B cell (primary cell): Measurements from ENCODE around the gene AUTS2. TPM values are rescaled to one million over a fixed set of nuclear protein-coding genes. Genes with fewer than 3 reads are reported as not detected.

ENCODE experiments used
- ATAC-seq: fragments of 200-7000 bp; cut with Tn5 transposase; one replicate; pipeline ENCODE4 v1.10.0; 2021; ENCODE audit warnings: low read depth, mild to moderate bottlenecking, moderate number of reproducible peaks, moderate library complexity
- CTCF ChIA-PET: fragments of 350-600 bp; sonication (Branson Sonifier 250); formaldehyde crosslinking; loops from one replicate; lab custom pipeline; 2021; ENCODE audit warnings: antibody characterized with exemption, inconsistent platforms; lab: Charles Lee
- POLR2A ChIA-PET: fragments of 350-600 bp; sonication (Branson Sonifier 250); formaldehyde crosslinking; loops from one replicate; lab custom pipeline; 2021; ENCODE audit warnings: antibody characterized with exemption; lab: Charles Lee
- DNase-seq: peaks from one replicate; pipeline ENCODE4 v3.0.0; 2013
- H2AFZ ChIP-seq: 2 replicates; pipeline ENCODE4 v1.6.1; 2012; ENCODE audit warnings: mild to moderate bottlenecking, low read depth, low read length; ENCODE audit not compliant: insufficient read depth, poor library complexity, severe bottlenecking
- H3K27ac ChIP-seq, 2 donors: 1 replicate in 1 of 2; 2 replicates in 1 of 2; pipeline ENCODE4 v1.5.1; 2012 to 2013; ENCODE audit warnings: low read length in 2 of 2, mild to moderate bottlenecking in 2 of 2, moderate library complexity in 1 of 2
- H3K27me3 ChIP-seq, 4 experiments: fragments of 200-600 bp in 1 of 4; sonication (generic) in 1 of 4; replicated peaks in 1 of 4; 1 replicate in 2 of 4; 2 replicates in 2 of 4; pipeline versions ENCODE4 v1.6.1 to v1.7.0; 2013 to 2016; ENCODE audit warnings: low read length in 3 of 4, mild to moderate bottlenecking in 2 of 4, mixed read lengths in 1 of 4, moderate library complexity in 1 of 4; ENCODE audit not compliant: insufficient read depth in 4 of 4, control insufficient read depth in 3 of 4; ENCODE audit errors: control extremely low read depth in 1 of 4
- H3K36me3 ChIP-seq, 2 experiments: replicated peaks in 1 of 2; 1 replicate in 1 of 2; 2 replicates in 1 of 2; pipeline versions ENCODE4 v1.6.1 to v1.7.1; 2013; ENCODE audit warnings: low read length in 1 of 2; ENCODE audit not compliant: insufficient read depth in 2 of 2, control insufficient read depth in 1 of 2; ENCODE audit errors: control extremely low read depth in 1 of 2, extremely low read depth in 1 of 2
- H3K4me1 ChIP-seq, 2 donors: fragments of 200-600 bp in 1 of 2; sonication (generic) in 1 of 2; 1 replicate in 1 of 2; 2 replicates in 1 of 2; pipeline versions ENCODE4 v1.5.1 to v1.6.1; 2013 to 2017; ENCODE audit warnings: low read length in 2 of 2; ENCODE audit not compliant: control insufficient read depth in 2 of 2, insufficient read depth in 2 of 2
- H3K4me2 ChIP-seq: replicated peaks from 2 replicates; pipeline ENCODE3; 2012; ENCODE audit warnings: mild to moderate bottlenecking, low read depth, low read length; ENCODE audit not compliant: poor library complexity, severe bottlenecking
- H3K4me3 ChIP-seq, 5 experiments: fragments of 200-600 bp in 1 of 5; sonication (generic) in 1 of 5; 1 replicate in 3 of 5; 2 replicates in 2 of 5; pipeline versions ENCODE4 v1.5.1 to v1.7.0; 2011 to 2016; ENCODE audit warnings: low read length in 4 of 5, mild to moderate bottlenecking in 4 of 5, low read depth in 2 of 5, control low read depth in 1 of 5, moderate library complexity in 1 of 5; ENCODE audit not compliant: insufficient read depth in 1 of 5; ENCODE audit errors: control extremely low read depth in 1 of 5, extremely low read depth in 1 of 5
- H3K79me2 ChIP-seq: fragments of 200-600 bp; sonication (generic); one replicate; pipeline ENCODE4 v1.6.0; 2016; ENCODE audit warnings: low read length; ENCODE audit not compliant: control insufficient read depth, insufficient read depth
- H3K9ac ChIP-seq: fragments of 200-600 bp; sonication (generic); 2 replicates; pipeline ENCODE4 v1.6.1; 2017; ENCODE audit warnings: mild to moderate bottlenecking, low read length, moderate library complexity
- H3K9me3 ChIP-seq, 3 donors: one replicate each; pipeline versions ENCODE4 v1.6.1 to v1.7.1; 2013; ENCODE audit warnings: low read length in 2 of 3; ENCODE audit not compliant: control insufficient read depth in 2 of 3, insufficient read depth in 1 of 3; ENCODE audit errors: control extremely low read depth in 1 of 3
- H4K20me1 ChIP-seq: 2 replicates; pipeline ENCODE4 v1.6.0; 2012; ENCODE audit warnings: mild to moderate bottlenecking, low read length; ENCODE audit not compliant: insufficient read depth, control insufficient read depth, poor library complexity, severe bottlenecking
- H3K27ac Mint-ChIP-seq: one replicate; pipeline ENCODE4 v1.8.0; 2021; ENCODE audit warnings: mixed read lengths
- H3K27me3 Mint-ChIP-seq: one replicate; pipeline ENCODE4 v1.8.0; 2021; ENCODE audit warnings: mixed read lengths
- H3K4me1 Mint-ChIP-seq: one replicate; pipeline ENCODE4 v1.8.0; 2021; ENCODE audit warnings: mixed read lengths
- H3K4me3 Mint-ChIP-seq: one replicate; pipeline ENCODE4 v1.8.0; 2021; ENCODE audit warnings: mixed read lengths
- H3K9me3 Mint-ChIP-seq: one replicate; pipeline ENCODE4 v1.8.0; 2022; ENCODE audit warnings: mixed read lengths; ENCODE audit not compliant: insufficient read depth
- EZH2 ChIP-seq: IDR thresholded peaks from 2 replicates; pipeline ENCODE4 v1.6.1; 2012; ENCODE audit warnings: borderline replicate concordance, low read depth, mild to moderate bottlenecking, moderate library complexity, low read length; ENCODE audit not compliant: insufficient read depth, poor library complexity, severe bottlenecking
- WGBS: methylation state at CpG from one replicate; pipeline ENCODE4 v1.1.5; 2013; ENCODE audit warnings: missing lambda C conversion rate; ENCODE audit not compliant: insufficient coverage; 5-methylcytosine and 5-hydroxymethylcytosine counted together
- intact Hi-C: fragments of 100-400 bp; cut with micrococcal nuclease; formaldehyde crosslinking; loops from one replicate; pipeline ENCODE4 v1.10.0; 2022
- polyA plus RNA-seq: library from polyadenylated mRNA; depleted of rRNA; stranded (reverse); fragments of >200 nt; gene quantifications from 2 replicates; pipeline ENCODE4 v1.2.3, GENCODE V29; 2012
- total RNA-seq, 2 donors: library from RNA; stranded (reverse); fragments of 120-200 nt in 1 of 2; gene quantifications; 1 replicate in 1 of 2; 2 replicates in 1 of 2; pipeline versions ENCODE4 v1.2.3 to v1.2.4, GENCODE V29; 2013 to 2022
- TF ChIP-seq, protein P1 (sequence below): fragments of 200-600 bp; IDR thresholded peaks from one replicate; pipeline ENCODE4 v1.8.0; 2022; ENCODE audit warnings: antibody characterized with exemption, mild to moderate bottlenecking

The AUTS2 gene
- total and polyA plus RNA-seq, 2 donors (not counting 1 experiment from before 2014, with no cell fraction given): 22.3 to 35.0 TPM

DNA sequence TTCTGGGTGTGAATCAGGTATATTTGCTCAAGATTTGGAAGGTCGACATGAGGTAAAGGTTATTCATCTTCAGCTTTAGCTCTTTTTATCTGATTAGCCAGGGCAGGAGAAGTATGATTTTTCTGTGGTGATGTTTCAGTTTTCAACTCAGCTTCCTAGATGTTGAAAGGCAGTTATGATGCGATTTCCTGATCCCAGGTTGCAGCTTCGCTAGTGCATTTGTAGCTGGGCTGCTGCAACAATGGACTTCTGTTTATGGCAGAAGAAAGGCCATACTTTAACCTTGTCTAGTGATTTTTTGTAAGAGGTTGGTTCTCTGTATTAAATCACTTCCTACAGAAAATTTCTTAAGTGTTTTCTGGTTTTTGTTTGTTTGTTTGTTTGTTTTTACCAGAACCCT lies 619.3 kb downstream of the AUTS2 start:
- Histone ChIP-seq H3K9me3 (no peaks in the 10 kb centered on the region), H3K9ac (no peak overlapping the region), H4K20me1 (no peaks in the 10 kb centered on the region), H3K4me1 (no peaks in the 10 kb centered on the region), H3K4me3 (no peak overlapping the region), H3K27ac (no peak overlapping the region), H3K79me2 (no peaks in the 10 kb centered on the region), H2AFZ (no peak overlapping the region), H3K4me2 (no peak overlapping the region), H3K27me3 (no peaks in the 10 kb centered on the region), H3K36me3 (no peaks in the 10 kb centered on the region)
- H3K27me3 Mint-ChIP-seq: no peaks in the 10 kb centered on the region
- no peak overlapping the region for H3K27ac Mint-ChIP-seq
- ChIA-PET POLR2A (no interaction called here), CTCF (no interaction called here)
- no peak for ATAC-seq
- no peaks in the 10 kb centered on the region for H3K9me3 Mint-ChIP-seq
- no peak for DNase-seq
- no peaks in the 10 kb centered on the region for H3K4me1 Mint-ChIP-seq
- no peak for TF ChIP-seq EZH2
- TF ChIP-seq, protein P1, sequence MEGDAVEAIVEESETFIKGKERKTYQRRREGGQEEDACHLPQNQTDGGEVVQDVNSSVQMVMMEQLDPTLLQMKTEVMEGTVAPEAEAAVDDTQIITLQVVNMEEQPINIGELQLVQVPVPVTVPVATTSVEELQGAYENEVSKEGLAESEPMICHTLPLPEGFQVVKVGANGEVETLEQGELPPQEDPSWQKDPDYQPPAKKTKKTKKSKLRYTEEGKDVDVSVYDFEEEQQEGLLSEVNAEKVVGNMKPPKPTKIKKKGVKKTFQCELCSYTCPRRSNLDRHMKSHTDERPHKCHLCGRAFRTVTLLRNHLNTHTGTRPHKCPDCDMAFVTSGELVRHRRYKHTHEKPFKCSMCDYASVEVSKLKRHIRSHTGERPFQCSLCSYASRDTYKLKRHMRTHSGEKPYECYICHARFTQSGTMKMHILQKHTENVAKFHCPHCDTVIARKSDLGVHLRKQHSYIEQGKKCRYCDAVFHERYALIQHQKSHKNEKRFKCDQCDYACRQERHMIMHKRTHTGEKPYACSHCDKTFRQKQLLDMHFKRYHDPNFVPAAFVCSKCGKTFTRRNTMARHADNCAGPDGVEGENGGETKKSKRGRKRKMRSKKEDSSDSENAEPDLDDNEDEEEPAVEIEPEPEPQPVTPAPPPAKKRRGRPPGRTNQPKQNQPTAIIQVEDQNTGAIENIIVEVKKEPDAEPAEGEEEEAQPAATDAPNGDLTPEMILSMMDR: no peak
- intact Hi-C loops: no loop called here
- H3K4me3 Mint-ChIP-seq: no peak overlapping the region
- 70% methylated on average over 2 of the region's 3 CpGs for WGBS

DNA sequence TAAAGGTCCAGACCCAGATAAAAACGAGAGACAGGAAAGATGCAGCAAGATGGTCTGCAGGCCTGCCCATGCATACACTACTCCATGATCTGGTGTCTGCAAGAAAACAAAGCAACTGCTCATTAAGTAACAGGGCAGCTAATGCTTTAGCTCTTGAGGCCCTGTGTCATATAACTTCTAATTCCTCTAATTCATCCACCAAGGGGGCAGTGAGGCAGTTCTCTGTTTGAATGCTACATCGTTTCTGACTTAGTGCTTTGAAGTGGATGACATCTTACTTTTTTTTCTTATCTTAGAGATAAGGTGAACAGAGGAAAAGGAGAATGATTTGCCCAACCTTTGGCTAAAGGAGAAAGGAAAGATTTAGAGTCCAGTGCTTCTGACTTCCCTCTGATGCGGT lies 619.7 kb downstream of the AUTS2 start:
- no peaks in the 10 kb centered on the region for H3K36me3 ChIP-seq
- WGBS: 88% methylated on average over 1 of the region's 3 CpGs
- H3K4me3 ChIP-seq: no peak overlapping the region
- no peaks in the 10 kb centered on the region for H3K4me1 ChIP-seq
- ChIA-PET POLR2A (no interaction called here), CTCF (no interaction called here)
- no peaks in the 10 kb centered on the region for H3K9me3 ChIP-seq
- H2AFZ ChIP-seq: no peak overlapping the region
- no peaks in the 10 kb centered on the region for H3K79me2 ChIP-seq
- intact Hi-C loops: no loop called here
- DNase-seq (no peak), ATAC-seq (no peak)
- TF ChIP-seq EZH2: no peak
- TF ChIP-seq, protein P1: no peak
- Mint-ChIP-seq H3K27me3 (no peaks in the 10 kb centered on the region), H3K9me3 (no peaks in the 10 kb centered on the region), H3K4me1 (no peaks in the 10 kb centered on the region), H3K4me3 (no peak overlapping the region), H3K27ac (no peak overlapping the region)
- no peaks in the 10 kb centered on the region for H3K27me3 ChIP-seq
- H3K9ac ChIP-seq: no peak overlapping the region
- H3K27ac ChIP-seq: no peak overlapping the region
- no peaks in the 10 kb centered on the region for H4K20me1 ChIP-seq
- H3K4me2 ChIP-seq: no peak overlapping the region
